HepG2 (cell line): ENCODE measurements around the gene ADGRV1. TPM values are rescaled to one million over a fixed set of nuclear protein-coding genes. Genes with fewer than 3 reads are reported as not detected.

Experiments
- ATAC-seq: fragments of 200-7000 bp; cut with Tn5 transposase; 3 replicates; pipeline ENCODE4 v1.9.1; 2020; ENCODE audit warnings: mild to moderate bottlenecking, moderate library complexity
- BruUV-seq: library from RNA; stranded (reverse); fragments of 400-500 nt; replicated peaks from 2 replicates; lab custom pipeline; 2021; lab: Mats Ljungman, UMichigan
- CTCF ChIA-PET: fragments of 300-600 bp; formaldehyde crosslinking; extraction: SDS; loops from one replicate; lab custom pipeline; 2021; ENCODE audit warnings: low total read pairs, inconsistent platforms, low intra/inter-chr PET ratio; lab: Yijun Ruan, JAX
- POLR2A ChIA-PET: fragments of 350-600 bp; sonication (Branson Sonifier 250); formaldehyde crosslinking; loops from one replicate; lab custom pipeline; 2020; ENCODE audit warnings: antibody characterized with exemption, inconsistent platforms; lab: Yijun Ruan, JAX
- DNase-seq: peaks from one replicate; pipeline ENCODE4 v3.0.0-alpha.2; 2015; ENCODE audit warnings: low spot score
- FAIRE-seq: peaks from 3 replicates; lab custom pipeline; 2011; peaks lifted over from hg19 to GRCh38; lab: Jason Lieb, UNC
- H2AFZ ChIP-seq: one replicate; pipeline ENCODE4 v1.6.1; 2011; ENCODE audit warnings: low read length, inconsistent platforms
- H3K27ac ChIP-seq: fragments of 300-600 bp; 3 replicates; pipeline ENCODE4 v1.8.0; 2011; ENCODE audit warnings: mixed run types, mild to moderate bottlenecking, mixed read lengths, low read length, inconsistent platforms; ENCODE audit not compliant: insufficient read depth; ENCODE audit errors: extremely low read length
- H3K27me3 ChIP-seq, 2 experiments: fragments of 200-600 bp in 1 of 2; 2 replicates in 1 of 2; 3 replicates in 1 of 2; pipeline versions ENCODE4 v1.6.0 to v1.8.0; 2011; ENCODE audit warnings: low read length in 2 of 2, mild to moderate bottlenecking in 2 of 2, moderate library complexity in 2 of 2, inconsistent platforms in 1 of 2; ENCODE audit not compliant: insufficient read depth in 2 of 2, control insufficient read depth in 1 of 2
- H3K36me3 ChIP-seq, 2 experiments: fragments of 200-600 bp in 1 of 2; replicated peaks in 1 of 2; 2 replicates in 1 of 2; 3 replicates in 1 of 2; pipeline versions ENCODE4 v1.5.1 to v1.8.0; 2011; ENCODE audit warnings: low read length in 2 of 2, inconsistent platforms in 1 of 2; ENCODE audit not compliant: insufficient read depth in 2 of 2, control insufficient read depth in 1 of 2
- H3K4me1 ChIP-seq: 2 replicates; pipeline ENCODE4 v1.5.1; 2012; ENCODE audit warnings: low read length, inconsistent platforms; ENCODE audit not compliant: insufficient read depth
- H3K4me2 ChIP-seq: 2 replicates; pipeline ENCODE4 v1.6.0; 2011; ENCODE audit warnings: low read depth, low read length, inconsistent platforms
- H3K4me3 ChIP-seq, 3 experiments: fragments of 200-600 bp in 1 of 3; sonication (generic), shearing (Covaris generic) in 1 of 3; replicated peaks in 1 of 3; 2 replicates each; pipeline ENCODE4 v1.5.1; 2011 to 2016; ENCODE audit warnings: low read length in 3 of 3, inconsistent platforms in 2 of 3, low read depth in 2 of 3, mild to moderate bottlenecking in 2 of 3, control low read depth in 1 of 3, mixed read lengths in 1 of 3; ENCODE audit not compliant: insufficient read depth in 1 of 3
- H3K79me2 ChIP-seq: one replicate; pipeline ENCODE4 v1.6.1; 2011; ENCODE audit warnings: low read length, inconsistent platforms; ENCODE audit not compliant: insufficient read depth
- H3K9ac ChIP-seq: 2 replicates; pipeline ENCODE4 v1.6.0; 2011; ENCODE audit warnings: mild to moderate bottlenecking, low read depth, low read length, inconsistent platforms; ENCODE audit not compliant: insufficient read depth
- H3K9me3 ChIP-seq: 2 replicates; pipeline ENCODE4 v1.5.1; 2012; ENCODE audit warnings: mild to moderate bottlenecking, low read length
- H4K20me1 ChIP-seq: 2 replicates; pipeline ENCODE4 v1.6.0; 2011; ENCODE audit warnings: inconsistent platforms, mild to moderate bottlenecking, low read length, moderate library complexity; ENCODE audit not compliant: insufficient read depth
- ATF4 ChIP-seq, 2 experiments: fragments of 450-650 bp in 1 of 2; sonication (generic) in 1 of 2; formaldehyde crosslinking; IDR thresholded peaks; 2 replicates each; pipeline versions ENCODE4 v1.5.0 to v1.8.0; 2020 to 2022; ENCODE audit warnings: mild to moderate bottlenecking in 1 of 2, missing genetic modification reagents in 1 of 2
- DDIT3 ChIP-seq: sonication (generic); formaldehyde crosslinking; IDR thresholded peaks from 2 replicates; pipeline ENCODE4 v1.4.0; 2020; ENCODE audit warnings: mild to moderate bottlenecking, missing genetic modification reagents
- GMEB2 ChIP-seq: IDR thresholded peaks from 2 replicates; pipeline ENCODE4 v1.6.1; 2016; ENCODE audit warnings: missing biosample characterization, missing genetic modification reagents, low read depth
- KDM5B ChIP-seq: sonication (generic); formaldehyde crosslinking; IDR thresholded peaks from 2 replicates; pipeline ENCODE4 v1.4.0; 2020; ENCODE audit warnings: missing genetic modification reagents, mild to moderate bottlenecking, borderline replicate concordance
- PRMT3 ChIP-seq: sonication (generic); formaldehyde crosslinking; IDR thresholded peaks from 2 replicates; pipeline ENCODE4 v1.8.1; 2022; ENCODE audit warnings: low read depth, mild to moderate bottlenecking, moderate library complexity, missing genetic modification reagents, borderline replicate concordance
- SAP130 ChIP-seq: IDR thresholded peaks from 2 replicates; pipeline ENCODE4 v1.6.1; 2016; ENCODE audit warnings: low read depth
- ZNF33A ChIP-seq: sonication (generic); formaldehyde crosslinking; IDR thresholded peaks from 2 replicates; pipeline ENCODE4 v1.5.1; 2020; ENCODE audit warnings: missing genetic modification reagents, mild to moderate bottlenecking, moderate library complexity, borderline replicate concordance
- ZNF615 ChIP-seq: sonication (generic); formaldehyde crosslinking; IDR thresholded peaks from 2 replicates; pipeline ENCODE4 v1.5.0; 2020; ENCODE audit warnings: mild to moderate bottlenecking, missing genetic modification reagents, borderline replicate concordance
- ZNF670 ChIP-seq: sonication (generic); formaldehyde crosslinking; IDR thresholded peaks from 2 replicates; pipeline ENCODE4 v1.8.0; 2022; ENCODE audit warnings: mild to moderate bottlenecking, missing genetic modification reagents, borderline replicate concordance
- ZNF720 ChIP-seq: sonication (generic); formaldehyde crosslinking; IDR thresholded peaks from 2 replicates; pipeline ENCODE4 v1.4.0; 2020; ENCODE audit warnings: missing genetic modification reagents
- ZNF777 ChIP-seq: sonication (generic); formaldehyde crosslinking; IDR thresholded peaks from 2 replicates; pipeline ENCODE4 v1.4.0; 2020; ENCODE audit warnings: missing genetic modification reagents
- ZSCAN5A ChIP-seq: sonication (generic); formaldehyde crosslinking; IDR thresholded peaks from 2 replicates; pipeline ENCODE4 v1.8.0; 2022; ENCODE audit warnings: mild to moderate bottlenecking, missing genetic modification reagents, borderline replicate concordance
- WGBS: methylation state at CpG from one replicate; pipeline ENCODE4 v1.1.6; 2017; ENCODE audit warnings: low lambda C conversion rate; 5-methylcytosine and 5-hydroxymethylcytosine counted together
- in situ Hi-C: cut with HindIII; loops from 2 replicates; pipeline ENCODE4 v1.10.0; 2017; ENCODE audit warnings: low pct_unique_long_range_greater_than_20kb; ENCODE audit not compliant: extremely low pct_ligation_motif_present
- intact Hi-C: fragments of 100-400 bp; cut with micrococcal nuclease; formaldehyde crosslinking; loops from one replicate; pipeline ENCODE4 v1.10.0; 2022; ENCODE audit not compliant: unreplicated experiment
- polyA plus RNA-seq, 8 experiments: library from polyadenylated mRNA; depleted of rRNA in 3 of 8; stranded (reverse) in 7 of 8; unstranded in 1 of 8; fragments of >200 nt; fragmentation: Illumina TruSeq in 4 of 8; extraction: Trizol in 4 of 8; gene quantifications; 2 replicates each; pipeline versions ENCODE4 v1.2.1 to v1.2.3, GENCODE V29; 2011 to 2016; ENCODE audit warnings: low read depth in 4 of 8, missing spikeins in 1 of 8, mixed read lengths in 1 of 8; ENCODE audit not compliant: insufficient read depth in 1 of 8
- total RNA-seq, 5 experiments: library from RNA; depleted of rRNA; stranded (reverse); fragments of >200 nt; fragmentation: Illumina TruSeq; extraction: Trizol; gene quantifications; 2 replicates each; pipeline ENCODE4 v1.2.3, GENCODE V29; 2016; ENCODE audit warnings: low read depth in 1 of 5

ADGRV1 gene
- total and polyA plus RNA-seq, 2 of the 13 experiments (the other 11 are each of a cell fraction or from before 2014, with no cell fraction given), result 1.7 to 3.9 TPM

- ATAC-seq, result no peak
- H3K79me2 ChIP-seq, result no peaks in the 10 kb centered on the region
- H3K4me1 ChIP-seq, result peaks cover 72% of the 10 kb centered on the region
- H4K20me1 ChIP-seq, result no peaks in the 10 kb centered on the region
- H2AFZ ChIP-seq, result no peak overlapping the region
- no TSS peak for BruUV-seq
- in situ Hi-C loops (no loop called here), intact Hi-C loops (no loop called here)
- ChIA-PET CTCF (no interaction called here), POLR2A (interaction anchor here (1.9 kb wide), 1 partner anchor 471 kb away, joined by 6 read pairs; the partner anchor contains the start of gene ARRDC3)
- no peaks in the 10 kb centered on the region for H3K27me3 ChIP-seq
- no peak overlapping the region for H3K27ac ChIP-seq
- no peak for DNase-seq
- 96% methylated on average over 4 of the region's 4 CpGs for WGBS
- H3K4me2 ChIP-seq, result no peak overlapping the region
- no peak overlapping the region for H3K4me3 ChIP-seq
- no peak for TF ChIP-seq GMEB2 (CRISPR knock-in tag)
- TF ChIP-seq ZNF33A (CRISPR knock-in tag), result no peak
- TF ChIP-seq ZNF670, result no peak
- no peak for TF ChIP-seq PRMT3 (CRISPR knock-in tag)
- no peak for TF ChIP-seq ZNF777
- no peak for TF ChIP-seq ATF4 (CRISPR knock-in tag; IDR thresholded peaks at IDR 0.05)
- no peak for TF ChIP-seq SAP130
- TF ChIP-seq DDIT3, result no peak
- TF ChIP-seq ZNF720 (CRISPR knock-in tag), result no peak
- no peak for TF ChIP-seq KDM5B (CRISPR knock-in tag)
- TF ChIP-seq ZNF615 (CRISPR knock-in tag), result no peak
- no peak for TF ChIP-seq ZSCAN5A (CRISPR knock-in tag)
- FAIRE-seq, result no peak
- H3K9me3 ChIP-seq, result peaks cover 10% of the 10 kb centered on the region; the same call in 1 of the 2 replicates
- no peak overlapping the region for H3K9ac ChIP-seq
- H3K36me3 ChIP-seq, result no peaks in the 10 kb centered on the region
Measured at GRCh38 chr5:90912476-90912875, 353.9 kb downstream of the ADGRV1 start.
